ENCODE measurements around the gene CADPS2.

Gene CADPS2

DNA sequence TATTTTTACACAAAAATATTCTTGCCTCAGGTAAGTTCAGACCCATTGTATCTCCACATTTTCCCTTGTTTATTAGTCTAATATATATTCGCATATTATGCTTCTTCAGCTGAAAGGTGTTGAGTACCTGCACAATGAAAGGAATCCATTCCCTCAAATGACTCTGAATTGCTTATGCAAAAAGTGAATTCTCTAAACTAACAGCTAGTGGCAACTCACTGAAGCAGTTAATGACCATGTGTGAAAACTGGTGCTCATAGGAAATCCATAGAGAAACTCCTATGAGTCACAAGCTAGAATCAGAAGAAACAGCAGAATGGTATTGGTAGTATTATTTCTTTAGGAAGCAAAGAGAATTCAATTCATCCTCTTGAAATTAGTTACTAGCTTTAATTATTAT, 150.1 kb downstream of the CADPS2 start:
- no peak for TF ChIP-seq POLR2AphosphoS5 (IDR thresholded peaks at IDR 0.05; ENCODE audit: low read depth, low read length)
- TF ChIP-seq POLR2A (IDR thresholded peaks at IDR 0.05; ENCODE audit: low read depth, low read length): no peak
- no peak for TF ChIP-seq TAF1 (IDR thresholded peaks at IDR 0.05; ENCODE audit: borderline replicate concordance, low read depth, low read length)
- DNase-seq (ENCODE audit: insufficient read length) (no peak), FAIRE-seq (no peak)

DNA sequence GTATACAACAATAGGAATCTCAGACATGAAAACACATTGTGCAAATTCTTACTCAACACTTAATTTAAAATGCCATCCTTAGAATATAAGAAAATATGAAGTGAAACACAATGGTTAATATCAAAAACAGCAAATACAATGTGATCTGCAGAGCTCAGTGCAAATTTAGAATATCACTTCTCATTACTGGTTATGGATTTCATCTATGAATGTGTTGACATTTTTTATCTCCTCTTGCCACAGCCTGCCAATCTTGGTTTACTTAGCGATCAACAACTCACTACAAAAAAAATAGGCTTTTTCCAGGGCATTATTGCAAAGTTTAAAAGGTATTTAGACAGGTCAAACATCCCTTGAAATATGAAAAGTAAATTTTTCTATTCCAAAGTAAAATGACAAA, 158.5 kb downstream of the CADPS2 start:
- TF ChIP-seq TAF1 (IDR thresholded peaks at IDR 0.05; ENCODE audit: borderline replicate concordance, low read depth, low read length): no peak
- TF ChIP-seq POLR2A (IDR thresholded peaks at IDR 0.05; ENCODE audit: low read depth, low read length): no peak
- no peak for FAIRE-seq
- no peak for DNase-seq (ENCODE audit: insufficient read length)

DNA sequence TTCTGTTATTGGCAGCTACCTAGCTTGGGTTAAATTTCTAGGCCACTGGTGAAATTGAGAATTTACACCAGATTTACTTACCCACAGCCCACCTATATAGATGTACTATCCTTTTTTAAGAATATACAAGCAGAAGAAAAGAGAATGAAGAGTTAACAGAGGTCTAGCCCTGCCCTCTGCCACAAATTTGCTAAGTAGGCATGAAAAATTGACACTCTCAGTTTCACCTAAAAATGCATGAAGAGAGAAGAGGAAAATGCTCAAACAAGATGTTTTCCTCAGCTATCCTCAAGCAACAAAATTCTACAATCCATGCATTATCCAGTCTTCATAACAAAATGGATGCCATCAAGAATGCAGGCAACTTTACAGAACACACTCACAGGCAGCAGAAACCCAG, 158.9 kb downstream of the CADPS2 start:
- DNase-seq (ENCODE audit: insufficient read length): no peak
- no peak for FAIRE-seq
- TF ChIP-seq TAF1 (IDR thresholded peaks at IDR 0.05; ENCODE audit: borderline replicate concordance, low read depth, low read length) (no peak), POLR2AphosphoS5 (IDR thresholded peaks at IDR 0.05; ENCODE audit: low read depth, low read length) (no peak), POLR2A (IDR thresholded peaks at IDR 0.05; ENCODE audit: low read depth, low read length) (no peak)

DNA sequence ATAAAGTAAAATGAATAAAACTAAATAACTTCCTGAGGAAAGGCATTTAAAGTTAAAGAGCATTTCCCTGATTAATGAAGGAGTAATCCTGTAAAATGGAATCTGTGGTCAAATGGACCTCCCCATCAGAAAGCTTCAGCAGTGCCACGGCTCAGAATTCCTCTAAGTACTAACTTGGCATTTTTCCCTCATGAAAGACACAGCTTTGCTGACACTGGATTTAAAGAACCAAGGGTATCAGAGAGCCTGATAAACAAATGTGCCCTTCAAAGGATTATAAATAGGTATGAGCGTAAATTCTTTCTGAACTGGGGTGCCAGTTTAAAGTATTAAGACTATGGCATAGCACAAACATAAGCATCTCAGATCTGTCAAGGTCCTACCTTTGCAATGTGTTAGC, 159.4 kb downstream of the CADPS2 start:
- FAIRE-seq: no peak

DNA sequence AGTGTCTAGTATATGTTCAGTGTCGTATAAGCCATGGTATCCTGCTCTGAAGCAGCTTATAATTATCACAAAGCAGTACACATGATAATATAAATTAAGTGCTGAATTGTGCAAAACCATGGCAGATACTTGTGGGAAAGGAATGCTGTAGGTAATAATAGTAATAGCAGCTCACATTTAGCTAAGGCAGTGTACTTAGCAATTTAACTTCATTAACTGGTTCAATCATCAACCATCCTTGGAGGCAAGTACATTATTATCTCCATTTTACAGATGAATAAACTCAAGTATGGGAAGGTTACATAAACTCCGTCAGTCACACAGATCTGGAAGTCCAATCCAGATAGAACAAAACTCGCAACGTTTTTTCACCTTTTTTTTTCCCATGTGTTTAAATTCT, 161.9 kb downstream of the CADPS2 start:
- TF ChIP-seq POLR2AphosphoS5 (IDR thresholded peaks at IDR 0.05; ENCODE audit: low read depth, low read length) (no peak), POLR2A (IDR thresholded peaks at IDR 0.05; ENCODE audit: low read depth, low read length) (no peak), TAF1 (IDR thresholded peaks at IDR 0.05; ENCODE audit: borderline replicate concordance, low read depth, low read length) (no peak)
- FAIRE-seq: no peak
- no peak for DNase-seq (ENCODE audit: insufficient read length)

More for the DNA sequence above, 159.4 kb downstream of the CADPS2 start:
- no peak for DNase-seq (ENCODE audit: insufficient read length)
- TF ChIP-seq POLR2A (IDR thresholded peaks at IDR 0.05; ENCODE audit: low read depth, low read length) (no peak), POLR2AphosphoS5 (IDR thresholded peaks at IDR 0.05; ENCODE audit: low read depth, low read length) (no peak), TAF1 (IDR thresholded peaks at IDR 0.05; ENCODE audit: borderline replicate concordance, low read depth, low read length) (no peak)

- no peak for FAIRE-seq
- no peak for DNase-seq (ENCODE audit: insufficient read length)
- TF ChIP-seq POLR2A (IDR thresholded peaks at IDR 0.05; ENCODE audit: low read depth, low read length): no peak
- no peak for TF ChIP-seq TAF1 (IDR thresholded peaks at IDR 0.05; ENCODE audit: borderline replicate concordance, low read depth, low read length)
- TF ChIP-seq POLR2AphosphoS5 (IDR thresholded peaks at IDR 0.05; ENCODE audit: low read depth, low read length): no peak
Measured at GRCh38 chr7:122719010-122719578, 167.2 kb downstream of the CADPS2 start.

GRCh38 chr7:122717356-122718089, 168.7 kb downstream of the CADPS2 start:
- TF ChIP-seq POLR2A (IDR thresholded peaks at IDR 0.05; ENCODE audit: low read depth, low read length) (no peak), POLR2AphosphoS5 (IDR thresholded peaks at IDR 0.05; ENCODE audit: low read depth, low read length) (no peak)
- no peak for DNase-seq (ENCODE audit: insufficient read length)
- no peak for FAIRE-seq

- DNase-seq (ENCODE audit: insufficient read length): no peak
- no peak for FAIRE-seq
- no peak for TF ChIP-seq POLR2A (IDR thresholded peaks at IDR 0.05; ENCODE audit: low read depth, low read length)
- TF ChIP-seq TAF1 (IDR thresholded peaks at IDR 0.05; ENCODE audit: borderline replicate concordance, low read depth, low read length): no peak
- no peak for TF ChIP-seq POLR2AphosphoS5 (IDR thresholded peaks at IDR 0.05; ENCODE audit: low read depth, low read length)
Measured at GRCh38 chr7:122715183-122715582, 171.1 kb downstream of the CADPS2 start.

GRCh38 chr7:122710916-122711315, 175.3 kb downstream of the CADPS2 start:
- DNase-seq (ENCODE audit: insufficient read length): no peak
- no peak for TF ChIP-seq POLR2A (IDR thresholded peaks at IDR 0.05; ENCODE audit: low read depth, low read length)
- no peak for TF ChIP-seq TAF1 (IDR thresholded peaks at IDR 0.05; ENCODE audit: borderline replicate concordance, low read depth, low read length)
- TF ChIP-seq POLR2AphosphoS5 (IDR thresholded peaks at IDR 0.05; ENCODE audit: low read depth, low read length): no peak
- FAIRE-seq: no peak

- DNase-seq (ENCODE audit: insufficient read length) (no peak), FAIRE-seq (no peak)
- TF ChIP-seq POLR2A (IDR thresholded peaks at IDR 0.05; ENCODE audit: low read depth, low read length) (no peak), TAF1 (IDR thresholded peaks at IDR 0.05; ENCODE audit: borderline replicate concordance, low read depth, low read length) (no peak), POLR2AphosphoS5 (IDR thresholded peaks at IDR 0.05; ENCODE audit: low read depth, low read length) (no peak)
Measured at GRCh38 chr7:122709930-122710646, 176.2 kb downstream of the CADPS2 start.

GRCh38 chr7:122706836-122707235, 179.4 kb downstream of the CADPS2 start:
- no peak for FAIRE-seq
- DNase-seq (ENCODE audit: insufficient read length): no peak
- TF ChIP-seq POLR2A (IDR thresholded peaks at IDR 0.05; ENCODE audit: low read depth, low read length) (no peak), POLR2AphosphoS5 (IDR thresholded peaks at IDR 0.05; ENCODE audit: low read depth, low read length) (no peak), TAF1 (IDR thresholded peaks at IDR 0.05; ENCODE audit: borderline replicate concordance, low read depth, low read length) (no peak)
